DMS 273 treated with DMSO at 0.1 percent for 48 hours (cell line): ENCODE results near the gene TSPAN33.

ENCODE experiments used
- DNase-seq: peaks from one replicate; lab custom pipeline; 2025; lab: John Stamatoyannopoulos, UW

The TSPAN33 gene

GRCh38 chr7:129136887-129137642 is 7.4 kb upstream of the TSPAN33 start:
- no peak for DNase-seq

- DNase-seq: no peak
Measured at GRCh38 chr7:129143724-129144094, 798 bp upstream of the TSPAN33 start.

GRCh38 chr7:129144834-129145668 is 544 bp downstream of the TSPAN33 start:
- DNase-seq: no peak

GRCh38 chr7:129146237-129146979 is 1.9 kb downstream of the TSPAN33 start:
- no peak for DNase-seq

- no peak for DNase-seq
Measured at GRCh38 chr7:129147731-129148130, 3.2 kb downstream of the TSPAN33 start.

GRCh38 chr7:129149511-129149910 is 5.0 kb downstream of the TSPAN33 start:
- DNase-seq: no peak

GRCh38 chr7:129150199-129150996 is 5.9 kb downstream of the TSPAN33 start:
- no peak for DNase-seq

- DNase-seq: no peak
Measured at GRCh38 chr7:129157651-129158050, 13.1 kb downstream of the TSPAN33 start.

GRCh38 chr7:129159539-129159938 is 15.0 kb downstream of the TSPAN33 start:
- no peak for DNase-seq

GRCh38 chr7:129160161-129160905 is 15.8 kb downstream of the TSPAN33 start:
- DNase-seq: no peak

GRCh38 chr7:129161524-129162225 is 17.2 kb downstream of the TSPAN33 start:
- DNase-seq: no peak

- DNase-seq: no peak
Measured at GRCh38 chr7:129162732-129163131, 18.2 kb downstream of the TSPAN33 start.

- DNase-seq: no peak
Measured at GRCh38 chr7:129163875-129164544, 19.5 kb downstream of the TSPAN33 start.

- no peak for DNase-seq
Measured at GRCh38 chr7:129166745-129167144, 22.2 kb downstream of the TSPAN33 start.

GRCh38 chr7:129167817-129168216 is 23.3 kb downstream of the TSPAN33 start:
- peak; percentile 51 for DNase-seq

GRCh38 chr7:129168231-129169021 is 23.9 kb downstream of the TSPAN33 start:
- DNase-seq: peak; percentile 52

- DNase-seq: no peak
Measured at GRCh38 chr7:129169171-129169671, 24.7 kb downstream of the TSPAN33 start.

- no peak for DNase-seq
Measured at GRCh38 chr7:129169686-129170440, 25.4 kb downstream of the TSPAN33 start.
